Measurements from ENCODE around the gene PTPRK. TPM values are rescaled to one million over a fixed set of nuclear protein-coding genes. Genes with fewer than 3 reads are reported as not detected.

The PTPRK gene
- total and polyA plus RNA-seq, 2 experiments from 2014 or later, result 26.9 to 56.4 TPM

DNA sequence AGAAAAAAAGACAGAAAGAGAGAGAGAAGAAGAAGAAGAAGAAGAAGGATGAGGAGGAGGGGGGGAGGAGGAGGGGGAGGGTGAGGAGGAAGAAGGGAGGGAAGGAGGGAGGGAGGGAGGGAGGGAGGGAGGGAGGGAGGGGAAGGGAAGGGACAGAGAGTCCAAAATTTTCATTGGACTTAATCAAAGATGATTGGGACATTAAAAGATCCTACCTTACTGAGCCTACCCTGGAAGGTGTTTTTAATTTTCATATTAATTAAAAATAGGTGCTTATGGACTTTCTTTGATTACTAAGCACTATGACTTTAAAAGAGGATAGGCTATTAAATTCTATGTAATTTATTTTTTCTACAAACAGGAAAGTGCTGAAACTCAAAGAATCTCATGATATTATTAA, 319.6 kb downstream of the PTPRK start:
- H3K9me2 ChIP-seq (ENCODE audit: insufficient read depth), result peaks cover 6% of the 10 kb centered on the region; the same call in 1 of the 2 replicates
- TF ChIP-seq, protein P1, sequence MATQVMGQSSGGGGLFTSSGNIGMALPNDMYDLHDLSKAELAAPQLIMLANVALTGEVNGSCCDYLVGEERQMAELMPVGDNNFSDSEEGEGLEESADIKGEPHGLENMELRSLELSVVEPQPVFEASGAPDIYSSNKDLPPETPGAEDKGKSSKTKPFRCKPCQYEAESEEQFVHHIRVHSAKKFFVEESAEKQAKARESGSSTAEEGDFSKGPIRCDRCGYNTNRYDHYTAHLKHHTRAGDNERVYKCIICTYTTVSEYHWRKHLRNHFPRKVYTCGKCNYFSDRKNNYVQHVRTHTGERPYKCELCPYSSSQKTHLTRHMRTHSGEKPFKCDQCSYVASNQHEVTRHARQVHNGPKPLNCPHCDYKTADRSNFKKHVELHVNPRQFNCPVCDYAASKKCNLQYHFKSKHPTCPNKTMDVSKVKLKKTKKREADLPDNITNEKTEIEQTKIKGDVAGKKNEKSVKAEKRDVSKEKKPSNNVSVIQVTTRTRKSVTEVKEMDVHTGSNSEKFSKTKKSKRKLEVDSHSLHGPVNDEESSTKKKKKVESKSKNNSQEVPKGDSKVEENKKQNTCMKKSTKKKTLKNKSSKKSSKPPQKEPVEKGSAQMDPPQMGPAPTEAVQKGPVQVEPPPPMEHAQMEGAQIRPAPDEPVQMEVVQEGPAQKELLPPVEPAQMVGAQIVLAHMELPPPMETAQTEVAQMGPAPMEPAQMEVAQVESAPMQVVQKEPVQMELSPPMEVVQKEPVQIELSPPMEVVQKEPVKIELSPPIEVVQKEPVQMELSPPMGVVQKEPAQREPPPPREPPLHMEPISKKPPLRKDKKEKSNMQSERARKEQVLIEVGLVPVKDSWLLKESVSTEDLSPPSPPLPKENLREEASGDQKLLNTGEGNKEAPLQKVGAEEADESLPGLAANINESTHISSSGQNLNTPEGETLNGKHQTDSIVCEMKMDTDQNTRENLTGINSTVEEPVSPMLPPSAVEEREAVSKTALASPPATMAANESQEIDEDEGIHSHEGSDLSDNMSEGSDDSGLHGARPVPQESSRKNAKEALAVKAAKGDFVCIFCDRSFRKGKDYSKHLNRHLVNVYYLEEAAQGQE (IDR thresholded peaks at IDR 0.05; ENCODE audit: unreplicated experiment), result no peak
- TF ChIP-seq CTCF (conservative IDR thresholded peaks at IDR 0.05; ENCODE audit: low read depth in 2 of 2), result no peak
- no peak for TF ChIP-seq NANOG (IDR thresholded peaks at IDR 0.05; ENCODE audit: borderline replicate concordance)
- no peak for TF ChIP-seq POLR2AphosphoS5 (IDR thresholded peaks at IDR 0.05; ENCODE audit: low read depth)
- TF ChIP-seq, protein P2, sequence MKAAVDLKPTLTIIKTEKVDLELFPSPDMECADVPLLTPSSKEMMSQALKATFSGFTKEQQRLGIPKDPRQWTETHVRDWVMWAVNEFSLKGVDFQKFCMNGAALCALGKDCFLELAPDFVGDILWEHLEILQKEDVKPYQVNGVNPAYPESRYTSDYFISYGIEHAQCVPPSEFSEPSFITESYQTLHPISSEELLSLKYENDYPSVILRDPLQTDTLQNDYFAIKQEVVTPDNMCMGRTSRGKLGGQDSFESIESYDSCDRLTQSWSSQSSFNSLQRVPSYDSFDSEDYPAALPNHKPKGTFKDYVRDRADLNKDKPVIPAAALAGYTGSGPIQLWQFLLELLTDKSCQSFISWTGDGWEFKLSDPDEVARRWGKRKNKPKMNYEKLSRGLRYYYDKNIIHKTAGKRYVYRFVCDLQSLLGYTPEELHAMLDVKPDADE (IDR thresholded peaks at IDR 0.05), result no peak
- TF ChIP-seq ZNF331 (CRISPR knock-in tag; IDR thresholded peaks at IDR 0.05; ENCODE audit: low read depth), result no peak
- TF ChIP-seq JUNB (IDR thresholded peaks at IDR 0.05; ENCODE audit: unreplicated experiment), result no peak
- TF ChIP-seq STAT1 (IDR thresholded peaks at IDR 0.05; ENCODE audit: unreplicated experiment), result no peak
- no peak for TF ChIP-seq EZH2phosphoT487 (IDR thresholded peaks at IDR 0.05; ENCODE audit: unreplicated experiment)
- no peak for TF ChIP-seq CREB1 (CRISPR knock-in tag; IDR thresholded peaks at IDR 0.05; ENCODE audit: low read depth)
- TF ChIP-seq, protein P3, sequence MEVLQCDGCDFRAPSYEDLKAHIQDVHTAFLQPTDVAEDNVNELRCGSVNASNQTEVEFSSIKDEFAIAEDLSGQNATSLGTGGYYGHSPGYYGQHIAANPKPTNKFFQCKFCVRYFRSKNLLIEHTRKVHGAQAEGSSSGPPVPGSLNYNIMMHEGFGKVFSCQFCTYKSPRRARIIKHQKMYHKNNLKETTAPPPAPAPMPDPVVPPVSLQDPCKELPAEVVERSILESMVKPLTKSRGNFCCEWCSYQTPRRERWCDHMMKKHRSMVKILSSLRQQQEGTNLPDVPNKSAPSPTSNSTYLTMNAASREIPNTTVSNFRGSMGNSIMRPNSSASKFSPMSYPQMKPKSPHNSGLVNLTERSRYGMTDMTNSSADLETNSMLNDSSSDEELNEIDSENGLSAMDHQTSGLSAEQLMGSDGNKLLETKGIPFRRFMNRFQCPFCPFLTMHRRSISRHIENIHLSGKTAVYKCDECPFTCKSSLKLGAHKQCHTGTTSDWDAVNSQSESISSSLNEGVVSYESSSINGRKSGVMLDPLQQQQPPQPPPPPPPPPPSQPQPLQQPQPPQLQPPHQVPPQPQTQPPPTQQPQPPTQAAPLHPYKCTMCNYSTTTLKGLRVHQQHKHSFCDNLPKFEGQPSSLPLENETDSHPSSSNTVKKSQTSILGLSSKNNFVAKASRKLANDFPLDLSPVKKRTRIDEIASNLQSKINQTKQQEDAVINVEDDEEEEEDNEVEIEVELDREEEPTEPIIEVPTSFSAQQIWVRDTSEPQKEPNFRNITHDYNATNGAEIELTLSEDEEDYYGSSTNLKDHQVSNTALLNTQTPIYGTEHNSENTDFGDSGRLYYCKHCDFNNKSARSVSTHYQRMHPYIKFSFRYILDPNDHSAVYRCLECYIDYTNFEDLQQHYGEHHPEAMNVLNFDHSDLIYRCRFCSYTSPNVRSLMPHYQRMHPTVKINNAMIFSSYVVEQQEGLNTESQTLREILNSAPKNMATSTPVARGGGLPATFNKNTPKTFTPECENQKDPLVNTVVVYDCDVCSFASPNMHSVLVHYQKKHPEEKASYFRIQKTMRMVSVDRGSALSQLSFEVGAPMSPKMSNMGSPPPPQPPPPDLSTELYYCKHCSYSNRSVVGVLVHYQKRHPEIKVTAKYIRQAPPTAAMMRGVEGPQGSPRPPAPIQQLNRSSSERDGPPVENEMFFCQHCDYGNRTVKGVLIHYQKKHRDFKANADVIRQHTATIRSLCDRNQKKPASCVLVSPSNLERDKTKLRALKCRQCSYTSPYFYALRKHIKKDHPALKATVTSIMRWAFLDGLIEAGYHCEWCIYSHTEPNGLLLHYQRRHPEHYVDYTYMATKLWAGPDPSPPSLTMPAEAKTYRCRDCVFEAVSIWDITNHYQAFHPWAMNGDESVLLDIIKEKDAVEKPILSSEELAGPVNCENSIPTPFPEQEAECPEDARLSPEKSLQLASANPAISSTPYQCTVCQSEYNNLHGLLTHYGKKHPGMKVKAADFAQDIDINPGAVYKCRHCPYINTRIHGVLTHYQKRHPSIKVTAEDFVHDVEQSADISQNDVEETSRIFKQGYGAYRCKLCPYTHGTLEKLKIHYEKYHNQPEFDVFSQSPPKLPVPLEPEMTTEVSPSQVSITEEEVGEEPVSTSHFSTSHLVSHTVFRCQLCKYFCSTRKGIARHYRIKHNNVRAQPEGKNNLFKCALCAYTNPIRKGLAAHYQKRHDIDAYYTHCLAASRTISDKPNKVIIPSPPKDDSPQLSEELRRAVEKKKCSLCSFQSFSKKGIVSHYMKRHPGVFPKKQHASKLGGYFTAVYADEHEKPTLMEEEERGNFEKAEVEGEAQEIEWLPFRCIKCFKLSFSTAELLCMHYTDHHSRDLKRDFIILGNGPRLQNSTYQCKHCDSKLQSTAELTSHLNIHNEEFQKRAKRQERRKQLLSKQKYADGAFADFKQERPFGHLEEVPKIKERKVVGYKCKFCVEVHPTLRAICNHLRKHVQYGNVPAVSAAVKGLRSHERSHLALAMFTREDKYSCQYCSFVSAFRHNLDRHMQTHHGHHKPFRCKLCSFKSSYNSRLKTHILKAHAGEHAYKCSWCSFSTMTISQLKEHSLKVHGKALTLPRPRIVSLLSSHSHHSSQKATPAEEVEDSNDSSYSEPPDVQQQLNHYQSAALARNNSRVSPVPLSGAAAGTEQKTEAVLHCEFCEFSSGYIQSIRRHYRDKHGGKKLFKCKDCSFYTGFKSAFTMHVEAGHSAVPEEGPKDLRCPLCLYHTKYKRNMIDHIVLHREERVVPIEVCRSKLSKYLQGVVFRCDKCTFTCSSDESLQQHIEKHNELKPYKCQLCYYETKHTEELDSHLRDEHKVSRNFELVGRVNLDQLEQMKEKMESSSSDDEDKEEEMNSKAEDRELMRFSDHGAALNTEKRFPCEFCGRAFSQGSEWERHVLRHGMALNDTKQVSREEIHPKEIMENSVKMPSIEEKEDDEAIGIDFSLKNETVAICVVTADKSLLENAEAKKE (CRISPR knock-in tag; IDR thresholded peaks at IDR 0.05), result no peak
- TF ChIP-seq ZNF114 (CRISPR knock-in tag; IDR thresholded peaks at IDR 0.05), result no peak
- TF ChIP-seq EZH2 (IDR thresholded peaks at IDR 0.05; ENCODE audit: low read depth, unreplicated experiment), result no peak
- H3F3A ChIP-seq (replicated peaks; ENCODE audit: low read depth), result no peaks in the 10 kb centered on the region
- no peak overlapping the region for H3K4me2 ChIP-seq
- H4K20me1 ChIP-seq (replicated peaks; ENCODE audit: insufficient read depth), result no peaks in the 10 kb centered on the region
- no peaks in the 10 kb centered on the region for H3K36me3 ChIP-seq (ENCODE audit: insufficient read depth)
- H3K9me3 Mint-ChIP-seq, result no peaks in the 10 kb centered on the region
- H3K27ac Mint-ChIP-seq, result no peak overlapping the region
- no peaks in the 10 kb centered on the region for H3K27me3 Mint-ChIP-seq (ENCODE audit: insufficient read depth, low read depth, poor library complexity)
- H3K4me1 Mint-ChIP-seq, result peaks cover 21% of the 10 kb centered on the region
- no peaks in the 10 kb centered on the region for H3K27me3 ChIP-seq (ENCODE audit: insufficient read depth)
- ATAC-seq (no peak), DNase-seq (ENCODE audit: low spot score) (no peak)
- peaks cover 18% of the 10 kb centered on the region for H3K4me1 ChIP-seq (ENCODE audit: insufficient read depth)
- H3K79me2 ChIP-seq (replicated peaks; ENCODE audit: insufficient read depth), result peaks cover 17% of the 10 kb centered on the region
- H2AFZ ChIP-seq, result no peak overlapping the region
- H3K4me3 ChIP-seq, result no peak overlapping the region
- no peaks in the 10 kb centered on the region for H3K36me3 Mint-ChIP-seq (ENCODE audit: low read depth)
- no peak overlapping the region for H3K27ac ChIP-seq (ENCODE audit: low read depth)
- H3K4me3 Mint-ChIP-seq, result no peak overlapping the region
